NCI-H1694 treated with DMSO at 0.1 percent for 48 hours (cell line): Measurements from ENCODE around the gene HDLBP.
A peak's percentile ranks its signal among the peaks of the same experiment; 100 is the strongest.

Source experiments
- DNase-seq: peaks from one replicate; lab custom pipeline; 2025; lab: John Stamatoyannopoulos, UW

Gene HDLBP

DNA sequence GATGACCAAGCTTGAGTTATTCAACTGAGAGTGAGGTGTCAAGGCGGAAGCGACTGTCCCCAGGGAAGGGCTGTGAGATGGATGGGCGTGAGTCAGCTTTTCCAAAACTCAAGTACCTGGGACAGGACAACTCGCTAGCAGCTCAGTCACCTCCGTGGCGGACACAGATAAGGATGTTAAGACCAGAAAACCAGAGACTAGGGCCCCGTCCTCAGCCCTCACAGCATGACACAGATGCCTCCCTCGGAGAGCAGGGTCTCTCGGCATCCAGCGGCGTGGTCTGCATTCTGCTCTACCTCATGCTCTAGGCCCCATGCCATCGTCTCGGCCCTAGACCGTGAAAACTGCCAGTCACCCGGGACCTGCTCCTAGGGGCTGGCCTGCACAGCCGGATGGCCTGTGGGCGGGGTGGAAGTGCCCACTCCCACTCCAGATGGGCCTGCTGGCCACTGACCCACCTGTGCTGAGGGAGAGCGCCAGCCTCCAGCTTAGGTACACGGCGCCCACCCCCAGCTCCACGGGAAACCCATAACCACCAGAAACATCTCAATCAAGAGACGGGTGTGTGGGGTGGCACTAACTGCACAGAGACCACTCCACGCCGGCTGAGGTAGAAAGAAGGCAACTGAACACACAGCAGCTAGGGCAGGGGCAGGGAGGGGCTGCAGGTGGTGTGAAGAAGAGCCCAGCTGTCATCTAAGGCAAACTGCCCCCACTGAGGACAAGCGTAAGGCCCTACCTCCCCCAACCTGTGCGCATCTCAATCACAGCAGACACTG lies 87.2 kb downstream of the HDLBP start:
- no peak for DNase-seq

- DNase-seq: no peak
These were observed 87.9 kb downstream of the HDLBP start for GRCh38 chr2:241227594-241227993.

DNA sequence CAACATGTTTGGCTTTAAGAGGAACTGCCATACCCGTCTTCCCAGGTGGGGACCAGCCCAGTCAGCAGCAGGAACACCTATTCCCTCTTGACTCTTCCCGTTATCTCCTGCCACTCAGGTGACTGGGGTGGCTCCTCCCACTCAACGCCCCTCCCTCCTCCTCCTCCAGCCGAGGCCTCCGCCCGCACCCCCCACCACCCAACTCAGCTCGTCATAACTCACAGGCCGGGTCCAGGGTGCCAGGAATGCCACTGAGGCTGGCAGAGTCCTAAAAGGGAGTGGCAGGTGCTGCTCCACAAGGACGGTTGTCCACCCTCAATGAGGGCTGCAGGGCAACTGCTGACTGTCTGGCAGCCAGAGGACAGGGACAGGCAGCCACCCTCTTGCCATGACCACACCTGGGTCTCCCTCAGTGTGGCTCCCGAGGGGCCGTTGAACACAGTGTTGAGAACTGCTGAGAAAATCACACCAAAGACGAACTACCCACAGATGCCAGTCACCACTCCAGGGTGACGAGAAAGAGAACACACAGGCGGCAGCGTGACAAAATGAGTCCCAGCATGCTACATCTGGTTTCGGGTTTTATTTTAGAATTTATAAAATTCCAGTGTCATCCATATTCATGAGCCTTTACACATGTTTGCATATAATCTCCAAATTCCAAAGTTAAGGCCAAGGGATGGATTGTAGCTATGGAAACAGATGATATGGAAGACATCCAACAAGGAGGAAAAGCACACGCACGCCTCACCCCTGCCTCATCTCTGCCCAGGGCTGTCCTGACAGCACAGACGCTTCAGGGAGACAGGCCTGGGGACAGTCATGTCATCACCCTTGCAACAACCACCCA lies 88.5 kb downstream of the HDLBP start:
- DNase-seq: no peak

DNA sequence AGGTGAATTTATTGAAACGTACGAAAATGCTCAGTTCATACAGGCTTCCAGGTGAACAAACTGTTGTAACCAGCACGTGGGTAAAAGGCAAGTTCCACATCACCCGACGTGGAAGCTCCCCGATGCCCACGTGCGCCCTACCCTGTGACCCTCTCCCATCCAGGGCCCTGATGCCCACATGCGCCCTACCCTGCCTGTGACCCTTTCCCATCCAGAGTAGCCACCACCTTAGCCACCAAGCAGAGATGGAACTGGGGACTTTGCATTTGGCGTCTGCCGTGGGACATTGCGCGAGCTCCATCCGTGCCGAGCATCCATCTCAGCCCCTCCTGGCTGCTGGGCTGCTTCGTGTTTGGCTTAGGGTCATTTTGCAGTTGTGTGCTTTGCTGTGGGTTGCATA lies 89.5 kb downstream of the HDLBP start:
- no peak for DNase-seq

DNA sequence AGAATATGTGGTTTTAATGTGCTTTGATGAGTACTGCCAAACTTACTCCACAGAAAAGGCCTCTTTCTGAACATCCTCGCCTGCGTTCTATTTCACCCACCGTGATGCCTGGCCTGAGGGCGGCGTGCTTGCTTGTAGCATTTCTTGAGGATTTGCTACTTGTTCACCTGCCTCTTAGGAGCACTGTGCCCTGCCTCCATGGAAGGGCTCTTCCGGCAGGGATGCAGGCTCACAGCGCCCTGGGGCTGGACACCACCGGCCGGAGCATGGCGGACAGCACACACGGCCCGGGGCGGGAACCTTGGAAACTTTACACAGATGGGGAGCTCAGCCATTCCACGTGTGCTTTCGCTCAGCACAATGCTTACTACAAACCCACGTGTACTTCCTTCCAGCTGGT lies 89.9 kb downstream of the HDLBP start:
- DNase-seq: no peak

DNA sequence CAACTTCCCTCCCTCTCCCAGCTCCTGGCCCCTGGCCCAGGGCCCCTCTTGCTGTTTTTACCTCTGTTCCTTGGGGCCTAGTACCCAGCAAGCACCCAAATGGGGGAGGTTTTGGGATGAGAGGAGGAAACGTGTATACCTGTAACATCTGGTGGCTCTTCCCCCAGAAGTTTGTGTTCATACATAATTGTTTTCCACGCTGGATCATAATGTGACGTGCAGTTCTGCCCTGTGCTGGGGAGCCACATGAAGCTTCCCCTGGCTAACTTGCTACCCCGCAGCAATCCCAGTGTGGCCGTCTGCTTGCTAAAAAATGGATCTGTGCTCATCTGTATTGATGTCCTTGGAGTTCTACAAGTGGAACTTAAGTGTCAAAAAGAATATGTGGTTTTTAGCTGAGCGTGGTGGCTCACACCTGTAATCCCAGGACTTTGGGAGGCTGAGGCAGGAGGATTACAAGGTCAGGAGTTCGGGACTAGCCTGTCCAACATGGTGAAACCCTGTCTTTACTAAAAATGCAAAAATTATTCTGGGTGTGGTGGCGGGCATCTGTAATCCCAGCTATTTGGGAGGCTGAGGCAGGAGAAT lies 90.5 kb downstream of the HDLBP start:
- DNase-seq: no peak

GRCh38 chr2:241224018-241224850 lies 91.2 kb downstream of the HDLBP start:
- no peak for DNase-seq

DNA sequence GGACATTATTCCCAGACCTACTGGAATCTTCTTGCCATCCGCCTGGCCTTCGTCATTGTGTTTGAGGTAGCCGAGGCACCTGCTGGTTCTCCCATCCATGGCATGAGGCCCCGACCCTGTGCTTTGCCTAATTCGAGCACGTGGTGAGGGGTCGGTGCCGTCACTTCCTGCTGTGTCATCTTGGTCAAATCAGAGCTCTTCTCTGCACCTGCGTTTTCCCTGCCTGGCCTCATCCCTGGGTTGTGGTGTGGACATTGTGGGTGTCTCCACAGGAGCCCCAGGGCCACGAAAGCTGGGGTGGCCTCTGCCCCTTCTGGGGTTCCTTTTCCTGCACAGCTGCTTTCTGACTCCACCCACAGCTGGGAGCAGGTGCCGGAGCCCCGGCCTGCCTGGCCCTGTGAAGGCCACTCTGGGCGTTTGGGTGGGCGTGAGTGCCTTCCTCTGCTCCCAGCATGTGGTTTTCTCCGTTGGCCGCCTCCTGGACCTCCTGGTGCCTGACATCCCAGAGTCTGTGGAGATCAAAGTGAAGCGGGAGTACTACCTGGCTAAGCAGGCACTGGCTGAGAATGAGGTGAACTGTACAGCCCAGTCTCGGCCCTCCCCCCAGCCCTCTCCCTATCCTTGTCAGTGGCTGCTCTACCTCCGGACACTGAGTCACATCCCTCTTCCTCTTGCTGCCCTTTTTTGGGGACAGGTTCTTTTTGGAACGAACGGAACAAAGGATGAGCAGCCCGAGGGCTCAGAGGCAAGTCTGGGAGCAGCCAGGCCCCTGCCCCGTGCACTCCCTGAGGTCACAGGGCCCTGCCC lies 92.1 kb downstream of the HDLBP start:
- no peak for DNase-seq

DNA sequence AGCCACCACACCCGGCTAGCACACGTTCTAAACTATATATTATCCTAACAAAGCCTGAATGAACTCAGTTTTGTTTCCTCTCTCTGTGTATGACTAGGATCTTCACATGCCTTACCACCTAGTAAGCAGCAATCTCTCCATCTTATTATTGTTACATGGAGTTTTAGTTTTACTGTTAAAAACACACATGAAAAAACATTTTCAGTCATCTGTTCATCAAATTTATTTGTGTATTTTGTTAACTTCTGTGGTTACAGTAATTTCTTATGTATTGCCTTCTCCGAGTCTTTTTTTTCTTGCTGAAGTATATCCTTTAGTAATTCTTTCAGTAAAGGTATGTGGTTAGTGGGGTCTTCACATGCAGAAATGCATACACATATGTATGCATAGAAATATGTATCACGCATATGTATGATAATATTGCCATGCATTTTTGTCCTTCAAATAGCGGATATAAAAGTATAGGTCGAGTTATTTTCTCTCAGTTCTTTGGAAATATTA lies 95.6 kb downstream of the HDLBP start:
- no peak for DNase-seq

GRCh38 chr2:241219030-241219382 lies 96.5 kb downstream of the HDLBP start:
- DNase-seq: no peak

DNA sequence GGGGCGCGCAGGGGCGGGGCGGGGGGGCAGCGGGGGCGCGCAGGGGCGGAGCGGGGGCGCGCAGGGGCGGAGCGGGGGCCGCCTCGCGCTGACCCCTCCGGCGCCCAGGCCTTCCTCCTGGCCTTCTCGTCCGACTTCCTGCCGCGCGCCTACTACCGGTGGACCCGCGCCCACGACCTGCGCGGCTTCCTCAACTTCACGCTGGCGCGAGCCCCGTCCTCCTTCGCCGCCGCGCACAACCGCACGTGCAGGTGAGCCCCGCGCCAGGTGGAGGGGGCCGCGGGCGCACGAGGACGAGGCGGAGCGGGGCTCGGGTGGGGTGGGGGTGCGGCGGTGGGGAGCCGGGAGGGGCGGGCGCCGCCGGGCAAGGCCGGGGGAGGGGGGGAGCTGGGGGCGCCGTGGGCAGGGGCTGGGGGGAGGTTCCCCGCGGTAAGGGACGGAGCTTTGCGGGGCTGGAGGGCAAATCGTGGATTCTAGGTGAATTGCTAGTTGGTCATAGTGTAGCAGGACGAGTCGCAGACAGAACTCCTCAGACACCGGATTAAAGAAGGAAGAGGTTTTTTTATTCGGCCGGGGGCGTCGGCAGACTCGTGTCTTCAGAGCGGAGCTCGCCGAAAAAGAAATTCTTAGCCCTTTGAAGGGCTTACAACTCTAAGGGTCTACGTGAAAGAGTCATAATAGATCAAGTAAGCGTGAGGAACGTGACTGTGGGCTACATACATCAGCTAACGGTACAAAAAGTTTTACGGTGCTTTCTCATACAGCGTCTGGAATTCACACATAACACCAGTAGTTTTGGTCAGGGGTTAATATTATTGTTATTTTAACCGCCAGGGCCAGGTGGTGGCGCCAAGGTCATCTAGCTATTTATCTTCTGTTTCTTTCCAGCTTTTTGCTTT lies 97.1 kb downstream of the HDLBP start:
- DNase-seq: no peak

- no peak for DNase-seq
These were observed 98.0 kb downstream of the HDLBP start for GRCh38 chr2:241217320-241218031.

DNA sequence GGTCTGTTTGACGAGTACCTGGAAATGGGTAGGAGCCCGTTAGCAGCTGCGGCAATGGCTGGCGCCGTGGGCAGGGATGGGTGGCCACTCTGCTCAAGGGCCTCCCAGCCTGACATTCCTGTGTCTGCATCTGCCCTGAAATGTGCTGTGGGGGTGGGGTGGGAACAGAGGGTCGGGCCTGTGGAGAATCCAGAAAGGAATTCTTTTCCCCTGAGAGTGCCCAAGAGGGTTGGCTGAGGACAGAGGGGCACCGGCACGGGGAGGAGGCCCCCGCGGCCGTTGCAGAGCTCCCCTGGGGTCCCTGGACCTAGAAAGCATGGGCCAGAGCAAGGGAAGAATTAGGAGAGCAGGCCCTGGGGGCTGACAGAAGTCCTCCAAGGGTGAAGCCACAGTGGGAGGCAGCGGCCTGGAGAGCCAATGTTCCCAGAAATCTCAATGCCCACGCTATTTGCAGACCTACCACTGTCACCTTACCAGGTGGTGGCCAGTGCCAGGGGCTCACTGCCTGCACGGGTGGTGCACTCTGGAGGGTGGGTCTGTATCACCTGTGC lies 99.2 kb downstream of the HDLBP start:
- no peak for DNase-seq

DNA sequence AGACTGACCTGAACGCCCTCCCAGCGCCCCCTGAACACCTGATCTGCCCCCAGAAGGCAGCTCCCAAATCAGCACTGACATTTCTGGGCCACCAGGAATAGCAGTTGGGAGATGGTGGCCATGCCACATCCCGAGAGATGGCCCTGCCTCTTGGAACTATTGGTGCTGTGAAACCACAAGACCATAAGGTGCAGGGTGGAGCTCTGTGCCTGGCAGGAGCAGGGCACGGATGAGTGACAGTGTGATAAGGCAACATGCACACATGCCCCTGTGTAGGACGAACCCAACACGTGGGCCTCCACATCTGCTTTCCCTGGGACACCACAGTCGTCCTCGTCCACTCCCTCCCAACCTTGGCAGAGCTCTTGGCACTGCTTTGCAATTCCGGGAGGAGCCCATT lies 100.1 kb downstream of the HDLBP start:
- DNase-seq: peak; percentile 30

DNA sequence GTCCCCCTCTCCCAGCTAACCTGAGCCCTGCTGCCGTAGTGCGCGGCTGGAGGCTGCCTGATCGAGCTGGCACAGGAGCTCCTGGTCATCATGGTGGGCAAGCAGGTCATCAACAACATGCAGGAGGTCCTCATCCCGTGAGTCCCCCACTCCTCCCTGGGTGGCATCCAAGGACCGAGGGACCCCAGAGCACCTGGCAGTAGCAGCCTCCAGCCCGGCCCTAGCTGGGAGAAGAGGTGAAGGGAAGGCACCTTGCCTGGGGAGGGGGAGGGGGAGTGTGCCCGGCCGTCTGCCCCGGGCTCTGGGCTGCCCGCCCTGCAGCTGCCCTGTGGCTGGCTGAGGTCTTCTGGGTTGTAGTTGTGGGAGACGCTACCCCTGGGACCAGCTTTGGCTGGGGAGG lies 100.7 kb downstream of the HDLBP start:
- DNase-seq: no peak

- DNase-seq: no peak
These were observed 101.3 kb downstream of the HDLBP start for GRCh38 chr2:241214209-241214608.

DNA sequence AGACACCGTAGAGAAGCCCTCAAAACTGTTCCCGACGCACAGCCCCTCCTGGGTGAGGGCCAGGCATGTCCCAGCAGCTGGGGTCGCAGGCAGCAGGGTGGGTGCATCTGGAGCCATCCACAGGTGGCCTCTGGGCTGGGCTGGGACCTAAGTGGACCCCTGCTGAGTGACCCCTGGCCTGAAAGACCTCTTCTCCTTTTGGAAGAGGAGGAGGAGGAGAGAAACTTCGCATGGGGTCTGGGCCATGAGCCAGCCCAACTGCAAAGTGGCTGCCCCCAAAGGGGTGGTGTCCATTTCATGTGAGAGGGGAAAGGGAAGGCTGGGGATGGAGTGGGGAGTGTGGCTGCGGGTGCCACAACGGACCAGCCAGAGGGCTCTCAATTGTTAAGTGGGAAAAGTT lies 101.9 kb downstream of the HDLBP start:
- DNase-seq: no peak

GRCh38 chr2:241213041-241213440 lies 102.4 kb downstream of the HDLBP start:
- no peak for DNase-seq

DNA sequence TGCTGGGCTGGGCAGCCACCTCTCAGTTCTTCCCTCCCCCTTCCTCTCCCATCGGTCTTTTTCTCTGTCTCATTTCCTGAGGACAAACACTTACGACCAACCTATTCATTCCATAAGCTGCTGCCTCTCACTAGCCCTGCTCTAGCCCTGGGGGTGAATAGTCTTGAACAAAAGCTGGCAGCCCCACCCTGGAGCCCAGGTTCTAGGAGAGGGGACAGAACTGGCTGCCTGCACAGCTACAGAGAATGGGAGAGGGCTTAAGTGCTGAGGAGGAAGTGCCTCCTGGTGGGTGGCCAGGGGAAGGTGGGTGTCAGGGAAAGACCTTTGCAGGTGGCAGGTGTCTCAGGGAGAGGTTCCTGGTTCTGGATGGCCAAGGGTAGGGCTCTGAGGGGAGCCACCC lies 104.2 kb downstream of the HDLBP start:
- no peak for DNase-seq
